Fibroblast of skin of left biceps (primary cell): ENCODE results near the gene CAPSL.
"Not testable (repeated sequence)": the region's sequence is repeated elsewhere in the genome, so short reads cannot be mapped to it uniquely, and the experiment has no call there.

Source experiments
- DNase-seq, 2 experiments: peaks; one replicate each; pipeline ENCODE4 v3.0.0-alpha.2; 2013; ENCODE audit warnings: low read depth in 2 of 2

The CAPSL gene

DNA sequence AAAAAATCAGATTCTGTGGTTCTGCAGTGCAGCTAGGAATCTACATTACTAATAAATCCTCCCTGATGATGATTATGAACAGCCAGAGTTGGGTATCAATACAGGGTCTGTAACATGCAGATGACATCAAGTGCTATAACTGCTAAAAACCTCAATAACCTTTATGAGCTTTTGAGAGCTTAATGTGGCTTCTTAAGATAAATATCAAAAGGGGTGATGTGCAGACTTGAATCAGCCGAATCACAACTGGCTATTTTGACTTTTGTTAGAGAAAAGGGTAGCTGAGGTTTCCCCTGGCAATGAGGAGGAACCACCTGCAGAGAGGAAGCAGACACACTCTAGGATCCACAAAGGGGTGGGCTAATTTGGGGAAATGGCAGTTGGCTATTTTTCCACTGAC is 30.2 kb downstream of the CAPSL start:
- peak; percentile 69 to 74 for DNase-seq

DNA sequence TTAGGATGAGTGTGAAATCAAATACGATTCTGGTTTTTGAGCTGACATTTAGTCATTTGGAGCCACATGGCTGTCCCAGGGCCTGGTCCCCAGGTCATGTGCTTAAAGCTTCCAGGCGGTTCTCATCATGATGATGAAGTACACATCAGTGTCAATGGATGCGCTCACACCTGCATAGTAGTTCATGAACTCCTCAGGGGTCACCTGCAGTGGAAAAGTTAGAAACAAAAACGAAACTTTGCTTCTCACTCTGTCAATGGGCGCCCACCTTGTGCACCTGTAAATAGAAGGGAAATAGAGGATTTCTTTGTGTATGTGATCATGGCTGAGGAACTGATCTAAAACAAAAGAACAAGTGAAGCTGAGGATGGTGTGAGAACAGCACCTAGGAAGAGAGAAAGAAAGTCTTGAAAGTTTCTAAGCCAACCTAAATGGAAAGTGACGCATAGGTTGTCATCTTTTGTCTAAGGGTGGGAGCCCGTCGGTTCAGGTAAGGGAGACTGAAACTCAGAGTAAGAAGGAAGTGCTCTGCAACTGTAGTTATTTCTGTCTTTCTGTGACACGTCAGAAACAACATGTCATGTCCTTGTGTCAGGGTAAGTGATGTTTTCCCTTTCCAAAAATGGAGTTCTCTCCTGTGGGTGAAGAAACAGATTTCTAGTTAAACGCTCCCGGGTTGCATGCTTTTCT is 33.8 kb downstream of the CAPSL start:
- DNase-seq: no peak

DNA sequence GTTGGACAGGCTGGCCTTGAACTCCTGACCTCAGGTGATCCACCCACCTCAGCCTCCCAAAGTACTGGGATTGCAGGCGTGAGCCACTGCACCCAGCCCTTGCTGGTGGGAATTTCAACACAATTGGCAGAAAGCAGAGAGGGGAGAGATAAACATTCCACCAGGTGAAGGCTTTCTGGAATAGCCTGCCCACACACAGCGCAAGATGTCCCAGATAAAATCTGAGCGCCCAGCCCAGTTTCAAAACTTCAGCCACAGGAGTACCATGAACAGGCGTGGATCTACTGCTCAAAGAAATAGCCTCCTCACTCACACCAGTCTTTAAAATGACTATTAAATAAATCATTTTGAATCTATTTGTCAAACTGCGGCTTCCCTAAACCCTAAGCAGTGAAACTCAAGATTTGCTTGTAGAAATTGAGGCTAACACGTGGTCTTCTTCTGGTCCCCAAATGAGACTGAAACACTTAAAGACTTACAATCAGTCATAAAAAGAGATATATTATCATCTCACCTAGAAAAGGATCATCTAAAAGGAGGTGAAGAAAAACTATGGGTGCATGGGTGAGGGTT is 34.7 kb downstream of the CAPSL start:
- DNase-seq: no peak

DNA sequence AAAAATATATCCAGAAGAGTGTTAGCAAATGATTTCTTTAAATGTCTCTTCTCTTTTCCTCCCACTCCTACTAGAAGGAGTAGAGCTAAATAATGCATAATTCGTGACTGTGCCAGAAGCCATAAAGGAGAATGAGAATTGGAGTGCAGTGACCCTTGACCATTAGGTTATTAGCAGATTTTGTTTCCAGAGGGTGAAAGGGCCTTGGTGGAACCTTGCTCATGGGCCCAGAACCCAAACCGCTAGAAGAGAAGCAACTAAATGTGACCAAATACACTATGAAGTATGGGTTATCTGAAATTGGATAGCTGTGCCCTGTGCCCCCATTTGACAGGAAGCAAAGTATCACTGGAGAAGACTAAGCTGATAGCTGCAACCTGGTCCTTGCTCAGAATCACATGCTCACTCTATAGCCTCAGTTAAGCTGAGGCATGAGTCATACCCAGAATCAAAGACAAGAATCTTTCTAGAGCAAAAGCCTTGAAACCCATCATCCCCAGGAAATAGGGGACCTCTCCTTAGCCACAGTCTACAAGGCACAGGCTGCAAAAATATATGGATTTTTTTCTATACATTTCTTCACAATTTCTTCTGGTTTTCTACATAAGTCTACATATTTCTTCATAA is 36.3 kb downstream of the CAPSL start:
- DNase-seq: no peak

DNA sequence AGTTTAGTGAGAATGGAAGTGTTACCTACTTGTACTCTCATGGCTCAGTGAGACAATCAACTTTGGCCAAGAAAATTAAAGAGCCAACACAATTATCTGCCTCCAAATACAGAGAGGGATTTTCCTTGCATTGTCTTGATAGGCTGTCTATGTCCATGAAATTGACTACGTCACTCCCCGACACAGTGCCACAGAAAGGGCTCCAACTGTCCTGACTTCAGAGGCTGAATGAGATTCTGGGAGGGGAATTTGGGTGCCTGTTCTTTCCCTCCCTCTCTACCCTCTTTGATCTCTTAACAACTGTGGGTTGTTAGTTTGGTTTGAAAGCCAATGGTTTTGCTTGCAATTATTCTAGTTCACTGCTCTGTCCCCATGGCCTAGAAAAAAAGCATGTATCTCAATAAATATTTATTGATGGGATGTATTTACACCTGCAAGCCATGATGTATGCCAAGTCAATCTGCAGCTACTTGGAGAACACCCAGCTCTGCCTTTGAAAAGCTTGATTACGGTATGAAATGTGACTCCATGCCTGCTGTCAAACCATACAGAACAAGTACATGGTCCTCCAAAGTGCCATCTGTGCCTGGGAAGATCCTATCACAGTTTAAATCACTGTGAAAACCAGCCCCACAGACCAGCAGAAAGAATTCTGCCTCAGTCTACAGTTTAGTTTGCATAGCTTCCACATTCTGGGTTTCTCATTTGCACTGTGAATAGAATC is 37.3 kb downstream of the CAPSL start:
- DNase-seq: no peak

DNA sequence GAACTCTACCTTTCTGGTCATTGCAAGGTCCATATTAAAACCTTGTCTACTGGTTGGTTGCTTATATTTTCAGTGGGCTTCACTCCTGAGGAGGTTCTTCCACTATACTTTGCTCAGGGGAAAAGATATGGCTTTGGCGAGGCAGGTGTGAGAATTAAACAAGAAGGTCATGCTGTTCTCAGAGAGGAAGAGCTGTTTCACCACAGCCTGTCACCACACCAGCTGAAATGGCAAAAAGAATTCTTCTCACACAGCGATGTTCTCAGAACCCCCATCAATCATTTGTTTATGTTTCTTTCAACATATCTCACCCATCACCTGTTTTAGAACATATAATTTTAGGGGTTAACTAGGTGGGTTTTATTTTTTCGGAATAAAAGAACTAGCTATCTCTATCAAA is 38.6 kb downstream of the CAPSL start:
- no peak for DNase-seq

- DNase-seq: no peak
Observed at GRCh38 chr5:35898952-35899660, 39.3 kb downstream of the CAPSL start.

- DNase-seq: no peak
Observed at GRCh38 chr5:35894131-35894530, 44.3 kb downstream of the CAPSL start.

DNA sequence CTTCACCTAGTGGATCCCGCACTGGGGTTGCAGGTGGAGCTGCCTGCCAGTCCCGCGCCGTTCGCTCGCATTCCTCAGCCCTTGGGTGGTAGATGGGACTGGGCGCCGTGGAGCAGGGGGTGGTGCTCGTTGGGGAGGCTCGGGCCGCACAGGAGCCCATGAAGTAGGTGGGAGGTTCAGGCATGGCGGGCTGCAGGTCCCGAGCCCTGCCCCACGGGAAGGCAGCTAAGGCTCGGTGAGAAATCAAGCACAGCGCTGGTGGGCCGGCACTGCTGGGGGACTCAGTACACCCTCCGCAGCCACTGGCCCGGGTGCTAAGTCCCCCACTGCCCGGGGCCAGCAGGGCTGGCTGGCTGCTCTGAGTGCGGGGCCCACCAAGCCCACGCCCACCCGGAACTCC is 45.6 kb downstream of the CAPSL start:
- not testable (repeated sequence) for DNase-seq

- DNase-seq: no peak
Observed at GRCh38 chr5:35890021-35891020, 48.1 kb downstream of the CAPSL start.

DNA sequence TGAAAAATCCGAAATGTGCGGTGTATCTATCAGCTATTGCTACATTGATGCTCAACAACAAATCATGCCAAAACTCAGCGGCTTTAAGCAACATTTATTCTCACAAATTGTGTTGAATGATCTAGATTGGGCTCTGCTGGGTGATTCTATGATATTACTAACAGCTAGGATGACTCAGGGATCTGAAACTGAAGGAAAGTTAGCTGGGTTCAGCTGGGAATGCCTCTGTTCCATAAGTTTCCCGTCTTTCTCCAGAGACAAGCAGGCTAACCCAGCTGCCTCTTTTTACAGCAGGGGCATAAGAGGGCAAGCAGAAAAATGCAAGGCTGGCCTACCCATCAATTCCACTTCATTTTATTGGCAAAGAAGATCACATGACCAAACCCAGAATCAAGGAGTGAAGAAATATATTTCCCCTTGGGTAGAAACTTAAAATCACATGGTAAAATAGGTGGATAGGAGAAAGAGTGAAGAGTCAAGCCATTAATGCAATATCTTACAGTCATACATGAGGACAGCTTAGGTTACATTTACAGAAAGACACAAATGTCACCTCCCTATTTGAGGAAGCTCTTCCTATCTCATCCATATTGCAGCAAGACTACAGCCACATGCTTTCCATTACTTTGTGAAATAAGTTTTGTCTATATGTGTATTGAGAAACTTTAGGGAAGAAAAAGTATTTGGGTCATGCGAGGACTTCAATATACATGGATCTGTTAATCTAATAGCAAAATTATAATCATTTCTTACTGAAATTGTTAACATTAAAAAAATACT is 50.9 kb downstream of the CAPSL start:
- DNase-seq: no peak

DNA sequence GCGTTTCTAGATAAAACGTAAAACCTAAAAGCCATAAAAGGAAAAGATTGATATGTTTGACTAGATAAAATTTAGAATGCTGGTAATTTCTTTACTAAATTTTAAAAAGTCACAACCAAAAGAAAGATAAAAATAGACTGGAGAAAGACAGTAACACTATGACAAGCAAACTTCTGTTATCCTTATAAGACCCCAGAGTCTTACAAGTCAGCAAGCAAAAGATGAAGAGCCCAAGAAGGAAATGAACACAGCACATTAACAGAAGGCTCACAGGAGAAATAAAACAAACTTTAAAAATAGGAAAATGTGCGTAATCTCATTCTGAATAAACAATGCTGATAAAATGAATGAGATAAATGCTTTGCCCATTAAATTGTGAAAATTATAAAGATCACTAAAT is 52.0 kb downstream of the CAPSL start:
- DNase-seq: no peak

GRCh38 chr5:35884773-35885172 is 53.6 kb downstream of the CAPSL start:
- no peak for DNase-seq

DNA sequence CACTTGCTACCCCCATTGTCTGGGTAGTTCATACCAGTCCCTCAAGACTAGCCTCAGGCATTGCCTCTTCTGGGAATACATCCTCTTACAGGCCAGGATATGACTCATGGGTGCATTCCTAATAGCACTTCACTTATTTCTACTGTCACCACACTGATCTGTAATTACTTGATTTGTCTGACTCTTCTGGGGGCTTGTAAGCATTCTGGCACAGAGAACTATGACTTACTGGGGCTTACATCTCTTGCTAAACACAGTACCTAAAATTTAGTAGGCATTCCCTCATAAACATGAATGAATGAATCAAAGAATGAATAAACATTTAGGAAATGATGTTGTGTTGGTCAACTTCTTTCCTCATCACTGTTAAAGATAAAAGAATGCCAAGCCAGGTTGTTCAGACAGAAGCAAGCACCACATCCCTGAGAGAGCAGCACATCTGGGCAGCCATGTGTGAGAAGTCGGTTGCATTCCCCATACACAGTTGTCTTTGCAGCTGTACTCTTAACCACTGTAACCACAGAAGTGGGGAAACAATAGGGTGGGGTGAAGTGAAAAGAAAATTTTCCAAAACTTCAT is 54.1 kb downstream of the CAPSL start:
- DNase-seq: peak; percentile 81

DNA sequence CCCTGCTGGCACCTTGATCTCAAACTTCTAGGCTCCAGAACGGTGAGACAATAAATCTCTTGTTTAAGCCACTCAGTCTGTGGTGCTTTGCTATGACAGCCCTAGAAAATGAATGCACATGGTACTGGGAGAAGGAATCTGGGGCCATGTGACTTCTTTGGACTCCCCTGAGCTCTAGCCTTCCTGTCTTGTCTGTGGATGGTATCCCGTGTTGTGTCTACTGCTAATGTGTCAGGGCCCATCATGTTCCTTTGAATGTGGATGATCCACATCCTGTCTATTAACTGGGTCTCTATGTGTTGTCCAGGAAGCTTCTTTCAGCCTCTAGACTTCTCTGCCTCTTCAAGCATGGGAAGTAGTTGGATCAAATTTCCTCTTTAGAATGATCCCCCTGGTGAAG is 56.7 kb downstream of the CAPSL start:
- DNase-seq: no peak

GRCh38 chr5:35880156-35880555 is 58.3 kb downstream of the CAPSL start:
- DNase-seq: no peak

DNA sequence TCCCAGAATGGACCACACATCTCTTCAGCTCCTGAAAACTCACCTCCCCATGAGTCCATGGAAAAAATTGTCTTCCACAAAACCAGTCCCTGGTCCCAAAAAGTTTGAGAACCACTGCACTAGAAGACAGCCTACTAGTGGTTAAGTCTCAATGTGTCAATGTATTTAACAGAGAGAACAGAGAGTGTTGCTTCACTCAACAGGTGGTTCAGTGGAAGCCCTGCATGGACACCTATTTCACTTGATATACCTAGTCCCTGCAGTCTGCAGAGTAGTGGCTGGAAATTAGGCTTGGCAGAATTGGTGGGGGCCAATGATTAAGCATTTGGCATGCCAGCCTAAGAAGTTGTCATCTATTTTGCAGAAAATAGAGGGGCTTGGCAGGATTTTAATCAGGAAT is 58.8 kb downstream of the CAPSL start:
- DNase-seq: no peak

DNA sequence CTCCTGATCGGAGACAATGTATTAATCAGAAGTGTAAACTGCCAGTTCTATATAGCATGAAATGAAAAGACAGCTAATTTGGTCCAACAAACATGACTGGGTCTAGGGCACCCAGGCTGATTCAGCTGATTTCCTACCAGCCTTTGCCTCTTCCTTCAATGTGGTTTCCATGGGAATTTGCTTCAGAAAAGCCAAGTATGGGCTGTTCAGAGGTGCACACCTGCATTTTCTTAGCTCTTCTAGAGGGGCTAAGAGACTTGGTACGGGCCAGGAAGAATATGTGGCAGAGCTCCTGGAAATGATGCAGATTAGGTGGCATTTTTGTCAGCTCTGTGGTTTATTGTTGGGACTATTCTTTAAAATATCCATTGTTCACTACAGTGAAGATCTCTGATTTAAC is 59.3 kb downstream of the CAPSL start:
- no peak for DNase-seq

GRCh38 chr5:35878079-35878478 is 60.3 kb downstream of the CAPSL start:
- no peak for DNase-seq

DNA sequence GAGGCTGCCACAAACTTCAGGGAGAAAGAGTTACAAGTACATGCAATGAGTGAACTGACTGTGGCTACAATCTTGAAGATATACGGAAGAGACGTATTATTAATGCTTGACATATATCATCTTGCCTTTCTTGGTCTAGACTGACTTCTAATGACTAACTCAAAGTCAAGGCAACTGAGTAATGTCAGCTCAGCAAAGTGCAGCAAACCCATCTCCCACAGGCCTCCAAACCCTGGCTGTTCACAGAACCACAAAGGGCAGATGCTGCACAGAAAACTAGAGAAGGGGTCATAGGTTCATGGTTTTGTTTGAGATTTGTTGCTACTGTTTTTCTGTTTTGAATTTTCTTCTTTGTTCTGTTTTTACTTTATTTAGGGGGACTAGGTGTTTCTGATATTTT is 60.8 kb downstream of the CAPSL start:
- no peak for DNase-seq
